Parathyroid adenoma (tissue), 2 donors: Measurements from ENCODE around the gene SLC35E4.
A peak's percentile ranks its signal among the peaks of the same experiment; 100 is the strongest.
"Not testable (repeated sequence)": the region's sequence is repeated elsewhere in the genome, so short reads cannot be mapped to it uniquely, and the experiment has no call there.

ENCODE experiments used
- H2AFZ ChIP-seq: fragments of 300-600 bp; sonication (generic); one replicate; pipeline ENCODE4 v1.7.0; 2017; ENCODE audit warnings: antibody characterized with exemption, mild to moderate bottlenecking
- H3K27ac ChIP-seq: fragments of 300-600 bp; sonication (generic); one replicate; pipeline ENCODE4 v1.7.0; 2017
- H3K27me3 ChIP-seq: fragments of 300-600 bp; sonication (generic); one replicate; pipeline ENCODE4 v1.7.0; 2017; ENCODE audit warnings: low read length; ENCODE audit not compliant: control insufficient read depth, insufficient read depth
- H3K36me3 ChIP-seq: fragments of 300-600 bp; sonication (generic); one replicate; pipeline ENCODE4 v1.7.0; 2017; ENCODE audit warnings: low read length; ENCODE audit not compliant: control insufficient read depth, insufficient read depth
- H3K4me1 ChIP-seq: fragments of 300-600 bp; sonication (generic); one replicate; pipeline ENCODE4 v1.7.0; 2017; ENCODE audit warnings: control low read depth
- H3K4me2 ChIP-seq: fragments of 300-600 bp; sonication (generic); one replicate; pipeline ENCODE4 v1.7.0; 2017; ENCODE audit warnings: low read length
- H3K4me3 ChIP-seq: fragments of 300-600 bp; sonication (generic); one replicate; pipeline ENCODE4 v1.7.0; 2017; ENCODE audit warnings: low read depth, low read length
- H3K79me2 ChIP-seq: fragments of 300-600 bp; sonication (generic); one replicate; pipeline ENCODE4 v1.7.0; 2017; ENCODE audit warnings: control low read depth
- H3K9ac ChIP-seq: fragments of 300-600 bp; sonication (generic); one replicate; pipeline ENCODE4 v1.7.0; 2017; ENCODE audit warnings: mild to moderate bottlenecking
- H3K9me3 ChIP-seq: fragments of 300-600 bp; sonication (generic); one replicate; pipeline ENCODE4 v1.7.0; 2017; ENCODE audit warnings: low read length; ENCODE audit not compliant: control insufficient read depth
- TF ChIP-seq, protein P1 (sequence below): fragments of 300-600 bp; sonication (generic); IDR thresholded peaks from one replicate; pipeline ENCODE4 v1.7.0; 2017; ENCODE audit warnings: antibody characterized with exemption, mild to moderate bottlenecking
- donor health status: primary hyperparathyroidism.

The SLC35E4 gene, protein sequence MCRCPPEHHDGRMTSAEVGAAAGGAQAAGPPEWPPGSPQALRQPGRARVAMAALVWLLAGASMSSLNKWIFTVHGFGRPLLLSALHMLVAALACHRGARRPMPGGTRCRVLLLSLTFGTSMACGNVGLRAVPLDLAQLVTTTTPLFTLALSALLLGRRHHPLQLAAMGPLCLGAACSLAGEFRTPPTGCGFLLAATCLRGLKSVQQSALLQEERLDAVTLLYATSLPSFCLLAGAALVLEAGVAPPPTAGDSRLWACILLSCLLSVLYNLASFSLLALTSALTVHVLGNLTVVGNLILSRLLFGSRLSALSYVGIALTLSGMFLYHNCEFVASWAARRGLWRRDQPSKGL

GRCh38 chr22:30635273-30636225, at the start of gene SLC35E4:
Gene SLC35E4 (plus strand): TSS chr22:30635781. CDS start chr22:30636451, 670 bp downstream.
- H2AFZ ChIP-seq, result peak within 1 kb of the TSS; percentile 86
- H3K4me2 ChIP-seq, result peak within 1 kb of the TSS; percentile 99
- H3K27me3 ChIP-seq, result no peaks in the 10 kb centered on the region
- H3K9ac ChIP-seq, result peak within 1 kb of the TSS; percentile 28
- no peaks in the 10 kb centered on the region for H3K79me2 ChIP-seq
- no peaks in the 10 kb centered on the region for H3K4me1 ChIP-seq
- H3K9me3 ChIP-seq, result no peaks in the 10 kb centered on the region
- peak within 1 kb of the TSS; percentile 63 for H3K4me3 ChIP-seq
- peak within 1 kb of the TSS; percentile 71 for H3K27ac ChIP-seq
- H3K36me3 ChIP-seq, result no peaks in the 10 kb centered on the region
- TF ChIP-seq, protein P1, sequence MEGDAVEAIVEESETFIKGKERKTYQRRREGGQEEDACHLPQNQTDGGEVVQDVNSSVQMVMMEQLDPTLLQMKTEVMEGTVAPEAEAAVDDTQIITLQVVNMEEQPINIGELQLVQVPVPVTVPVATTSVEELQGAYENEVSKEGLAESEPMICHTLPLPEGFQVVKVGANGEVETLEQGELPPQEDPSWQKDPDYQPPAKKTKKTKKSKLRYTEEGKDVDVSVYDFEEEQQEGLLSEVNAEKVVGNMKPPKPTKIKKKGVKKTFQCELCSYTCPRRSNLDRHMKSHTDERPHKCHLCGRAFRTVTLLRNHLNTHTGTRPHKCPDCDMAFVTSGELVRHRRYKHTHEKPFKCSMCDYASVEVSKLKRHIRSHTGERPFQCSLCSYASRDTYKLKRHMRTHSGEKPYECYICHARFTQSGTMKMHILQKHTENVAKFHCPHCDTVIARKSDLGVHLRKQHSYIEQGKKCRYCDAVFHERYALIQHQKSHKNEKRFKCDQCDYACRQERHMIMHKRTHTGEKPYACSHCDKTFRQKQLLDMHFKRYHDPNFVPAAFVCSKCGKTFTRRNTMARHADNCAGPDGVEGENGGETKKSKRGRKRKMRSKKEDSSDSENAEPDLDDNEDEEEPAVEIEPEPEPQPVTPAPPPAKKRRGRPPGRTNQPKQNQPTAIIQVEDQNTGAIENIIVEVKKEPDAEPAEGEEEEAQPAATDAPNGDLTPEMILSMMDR, result peak; percentile 13

- peaks cover 8% of the 10 kb centered on the region for H3K4me1 ChIP-seq
- no peak overlapping the region for H2AFZ ChIP-seq
- H3K4me2 ChIP-seq, result no peak overlapping the region
- no peaks in the 10 kb centered on the region for H3K27me3 ChIP-seq
- no peak overlapping the region for H3K4me3 ChIP-seq
- no peak overlapping the region for H3K27ac ChIP-seq
- H3K9me3 ChIP-seq, result no peaks in the 10 kb centered on the region
- TF ChIP-seq, protein P1, result no peak
- no peaks in the 10 kb centered on the region for H3K36me3 ChIP-seq
- H3K79me2 ChIP-seq, result peaks cover 13% of the 10 kb centered on the region
- H3K9ac ChIP-seq, result no peak overlapping the region
Observed at GRCh38 chr22:30586414-30586813, 49.2 kb upstream of the SLC35E4 start.

GRCh38 chr22:30591191-30591587, 44.4 kb upstream of the SLC35E4 start:
- Histone ChIP-seq H2AFZ (peak overlapping the region; percentile 82), H3K27ac (no peak overlapping the region), H3K4me1 (peaks cover 8% of the 10 kb centered on the region), H3K36me3 (no peaks in the 10 kb centered on the region), H3K27me3 (no peaks in the 10 kb centered on the region), H3K4me2 (peak overlapping the region; percentile 99), H3K4me3 (peak overlapping the region; percentile 94), H3K9ac (no peak overlapping the region), H3K79me2 (peaks cover 14% of the 10 kb centered on the region), H3K9me3 (no peaks in the 10 kb centered on the region)
- TF ChIP-seq, protein P1, result no peak

DNA sequence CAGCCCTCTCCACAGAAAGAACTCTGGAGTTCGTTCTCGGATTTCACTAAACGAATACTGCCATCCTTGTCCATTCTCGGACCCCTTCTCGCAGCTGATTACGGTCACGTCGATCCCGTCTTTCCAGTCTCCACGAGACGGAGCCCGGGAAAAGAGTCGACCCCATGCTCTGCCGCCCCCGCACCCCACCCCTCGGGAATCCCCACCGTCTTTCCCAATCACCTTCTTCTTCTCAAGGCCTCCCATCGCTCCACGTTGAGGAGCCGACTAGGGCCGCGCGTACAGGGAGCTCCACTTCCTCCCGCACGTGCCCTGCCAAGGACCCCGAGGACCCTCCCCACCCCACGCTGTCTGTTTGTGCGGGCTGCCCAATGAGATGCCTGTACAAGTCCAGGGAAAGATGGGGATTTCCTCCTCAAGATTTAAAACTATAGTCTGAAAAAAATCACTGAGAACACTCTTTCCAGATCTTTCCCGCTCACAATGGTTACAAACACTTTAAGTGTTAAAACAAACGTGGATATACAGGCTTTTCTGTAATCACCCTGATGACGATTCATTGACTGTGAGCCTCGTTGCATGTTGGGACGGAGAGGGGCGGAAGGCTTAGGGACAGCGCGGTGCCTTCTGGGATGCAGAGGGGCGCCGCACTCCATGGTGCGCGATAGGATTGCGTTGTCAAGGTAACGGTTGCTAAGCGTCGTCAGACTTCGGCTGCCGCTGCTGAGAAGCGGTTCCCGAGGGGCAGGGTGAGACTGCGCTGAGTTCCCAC, 43.8 kb upstream of the SLC35E4 start, which contains the start of gene PES1:
Gene PES1 (minus strand): TSS at position 323 of the 772 bp plus-strand sequence. CDS start 77 bp downstream, at position 246.
- peak within 1 kb of the TSS; percentile 82 for H2AFZ ChIP-seq
- no peaks in the 10 kb centered on the region for H3K9me3 ChIP-seq
- no peaks in the 10 kb centered on the region for H3K36me3 ChIP-seq
- TF ChIP-seq, protein P1, result no peak
- H3K4me2 ChIP-seq, result peak within 1 kb of the TSS; percentile 99
- no peaks in the 10 kb centered on the region for H3K27me3 ChIP-seq
- peak within 1 kb of the TSS; percentile 94 for H3K4me3 ChIP-seq
- H3K79me2 ChIP-seq, result peaks cover 14% of the 10 kb centered on the region
- peaks cover 8% of the 10 kb centered on the region for H3K4me1 ChIP-seq
- H3K27ac ChIP-seq, result peak within 1 kb of the TSS; percentile 86
- no peak within 1 kb of the TSS for H3K9ac ChIP-seq

- H3K9ac ChIP-seq, H3K36me3 ChIP-seq, H3K9me3 ChIP-seq, H3K27me3 ChIP-seq, H3K4me1 ChIP-seq: not testable (repeated sequence)
- Histone ChIP-seq H3K27ac (peak overlapping the region; percentile 86), H3K4me2 (peak overlapping the region; percentile 99), H3K79me2 (peaks cover 14% of the 10 kb centered on the region), H2AFZ (peak overlapping the region; percentile 82), H3K4me3 (peak overlapping the region; percentile 94)
Observed at GRCh38 chr22:30592360-30592713, 43.2 kb upstream of the SLC35E4 start.
